SK-N-SH treated with all-trans-retinoic acid at 6 μM for 48 hours (cell line): ENCODE measurements around the gene HPS4.

ENCODE experiments used
- OSR1 ChIP-seq: fragments of 250-450 bp; sonication (Bioruptor Pico); IDR thresholded peaks from 2 replicates; pipeline ENCODE4 v1.8.0; 2022; ENCODE audit warnings: moderate library complexity, mild to moderate bottlenecking, inconsistent platforms
- TF ChIP-seq, protein P1 (sequence below): fragments of 250-450 bp; sonication (Bioruptor Pico); IDR thresholded peaks from 2 replicates; pipeline ENCODE4 v1.8.0; 2020; ENCODE audit warnings: mild to moderate bottlenecking, moderate library complexity, borderline replicate concordance

DNA sequence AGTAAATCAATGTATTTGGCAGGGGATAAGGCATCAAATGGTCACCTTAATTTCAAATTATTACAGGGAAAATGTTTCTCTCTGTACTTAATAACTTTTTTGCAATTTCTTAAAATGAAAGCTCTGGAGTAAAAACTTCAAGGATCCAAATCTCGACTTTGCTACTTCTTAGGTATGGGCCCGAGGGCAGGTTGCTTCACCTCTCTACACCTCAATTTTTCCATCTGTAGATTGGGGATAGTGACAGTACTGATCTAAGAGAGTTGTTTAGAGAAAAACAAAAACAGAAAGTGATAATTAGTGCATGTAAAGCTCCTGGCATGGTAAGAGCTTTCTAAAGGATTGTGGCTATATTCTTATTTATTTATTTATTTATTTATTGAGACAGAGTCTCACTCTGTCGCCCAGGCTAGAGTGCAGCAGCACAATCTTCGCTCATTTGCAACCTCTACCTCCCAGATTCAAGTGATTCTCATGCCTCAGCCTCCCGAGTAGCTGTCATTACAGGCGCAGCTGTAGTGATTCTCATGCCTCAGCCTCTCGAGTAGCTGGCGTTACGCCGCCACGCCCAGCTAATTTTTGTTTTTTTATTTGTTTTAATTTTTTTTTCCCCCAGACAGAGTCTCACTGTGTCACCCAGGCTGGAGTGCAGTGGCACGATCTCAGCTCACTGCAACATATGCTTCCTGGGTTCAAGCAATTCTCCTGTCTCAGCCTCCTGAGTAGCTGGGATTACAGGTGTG lies 31.0 kb upstream of the HPS4 start:
- TF ChIP-seq OSR1 (CRISPR knock-in tag) = no peak
- TF ChIP-seq, protein P1, sequence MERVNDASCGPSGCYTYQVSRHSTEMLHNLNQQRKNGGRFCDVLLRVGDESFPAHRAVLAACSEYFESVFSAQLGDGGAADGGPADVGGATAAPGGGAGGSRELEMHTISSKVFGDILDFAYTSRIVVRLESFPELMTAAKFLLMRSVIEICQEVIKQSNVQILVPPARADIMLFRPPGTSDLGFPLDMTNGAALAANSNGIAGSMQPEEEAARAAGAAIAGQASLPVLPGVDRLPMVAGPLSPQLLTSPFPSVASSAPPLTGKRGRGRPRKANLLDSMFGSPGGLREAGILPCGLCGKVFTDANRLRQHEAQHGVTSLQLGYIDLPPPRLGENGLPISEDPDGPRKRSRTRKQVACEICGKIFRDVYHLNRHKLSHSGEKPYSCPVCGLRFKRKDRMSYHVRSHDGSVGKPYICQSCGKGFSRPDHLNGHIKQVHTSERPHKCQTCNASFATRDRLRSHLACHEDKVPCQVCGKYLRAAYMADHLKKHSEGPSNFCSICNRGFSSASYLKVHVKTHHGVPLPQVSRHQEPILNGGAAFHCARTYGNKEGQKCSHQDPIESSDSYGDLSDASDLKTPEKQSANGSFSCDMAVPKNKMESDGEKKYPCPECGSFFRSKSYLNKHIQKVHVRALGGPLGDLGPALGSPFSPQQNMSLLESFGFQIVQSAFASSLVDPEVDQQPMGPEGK (CRISPR knock-in tag) = no peak
